ENCODE data around the gene CRNN.

Gene CRNN

GRCh38 chr1:152444045-152444444 lies 30.0 kb upstream of the CRNN start:
- Histone ChIP-seq H3K36me3 (ENCODE audit: insufficient read depth, low read length) (no peaks in the 10 kb centered on the region), H3K4me3 (ENCODE audit: low read length) (no peak overlapping the region), H3K27me3 (ENCODE audit: insufficient read depth, low read length) (no peaks in the 10 kb centered on the region), H3K4me1 (ENCODE audit: insufficient read depth, low read length) (no peaks in the 10 kb centered on the region), H2AFZ (ENCODE audit: low read depth, low read length) (no peak overlapping the region), H3K9me3 (ENCODE audit: low read length) (no peaks in the 10 kb centered on the region)

DNA sequence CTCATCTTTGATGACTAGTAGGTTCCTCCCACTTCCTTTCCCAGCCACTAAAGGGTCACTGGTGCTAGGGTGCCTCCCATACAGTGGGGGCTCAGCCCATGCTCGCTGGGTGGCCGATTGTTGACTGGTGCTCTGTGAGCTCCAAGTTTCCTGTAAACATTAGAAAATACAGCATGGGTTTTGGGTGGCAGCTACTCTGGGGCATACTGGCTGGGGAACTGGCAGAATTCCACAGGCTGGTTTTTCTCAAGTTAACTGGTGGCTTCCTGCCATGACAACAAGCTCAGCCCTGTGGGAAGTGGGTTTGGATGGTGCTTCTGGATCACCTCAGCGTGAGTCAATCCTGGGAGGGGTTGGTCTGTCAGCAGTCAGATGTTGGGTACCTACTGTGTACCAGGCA lies 28.7 kb upstream of the CRNN start:
- no peaks in the 10 kb centered on the region for H3K36me3 ChIP-seq (ENCODE audit: insufficient read depth, low read length)
- H3K9me3 ChIP-seq (ENCODE audit: low read length), result no peaks in the 10 kb centered on the region
- H3K4me1 ChIP-seq (ENCODE audit: insufficient read depth, low read length), result no peaks in the 10 kb centered on the region
- H3K4me3 ChIP-seq (ENCODE audit: low read length), result no peak overlapping the region
- no peaks in the 10 kb centered on the region for H3K27me3 ChIP-seq (ENCODE audit: insufficient read depth, low read length)
- H2AFZ ChIP-seq (ENCODE audit: low read depth, low read length), result no peak overlapping the region

GRCh38 chr1:152442301-152442700 lies 28.2 kb upstream of the CRNN start:
- H2AFZ ChIP-seq (ENCODE audit: low read depth, low read length), result no peak overlapping the region
- no peaks in the 10 kb centered on the region for H3K9me3 ChIP-seq (ENCODE audit: low read length)
- no peaks in the 10 kb centered on the region for H3K4me1 ChIP-seq (ENCODE audit: insufficient read depth, low read length)
- H3K27me3 ChIP-seq (ENCODE audit: insufficient read depth, low read length), result no peaks in the 10 kb centered on the region
- no peak overlapping the region for H3K4me3 ChIP-seq (ENCODE audit: low read length)
- no peaks in the 10 kb centered on the region for H3K36me3 ChIP-seq (ENCODE audit: insufficient read depth, low read length)

- H2AFZ ChIP-seq (ENCODE audit: low read depth, low read length), result no peak overlapping the region
- H3K9me3 ChIP-seq (ENCODE audit: low read length), result no peaks in the 10 kb centered on the region
- no peaks in the 10 kb centered on the region for H3K27me3 ChIP-seq (ENCODE audit: insufficient read depth, low read length)
- no peak overlapping the region for H3K4me3 ChIP-seq (ENCODE audit: low read length)
- no peaks in the 10 kb centered on the region for H3K36me3 ChIP-seq (ENCODE audit: insufficient read depth, low read length)
- H3K4me1 ChIP-seq (ENCODE audit: insufficient read depth, low read length), result no peaks in the 10 kb centered on the region
These were observed 27.7 kb upstream of the CRNN start for GRCh38 chr1:152441756-152442155.

DNA sequence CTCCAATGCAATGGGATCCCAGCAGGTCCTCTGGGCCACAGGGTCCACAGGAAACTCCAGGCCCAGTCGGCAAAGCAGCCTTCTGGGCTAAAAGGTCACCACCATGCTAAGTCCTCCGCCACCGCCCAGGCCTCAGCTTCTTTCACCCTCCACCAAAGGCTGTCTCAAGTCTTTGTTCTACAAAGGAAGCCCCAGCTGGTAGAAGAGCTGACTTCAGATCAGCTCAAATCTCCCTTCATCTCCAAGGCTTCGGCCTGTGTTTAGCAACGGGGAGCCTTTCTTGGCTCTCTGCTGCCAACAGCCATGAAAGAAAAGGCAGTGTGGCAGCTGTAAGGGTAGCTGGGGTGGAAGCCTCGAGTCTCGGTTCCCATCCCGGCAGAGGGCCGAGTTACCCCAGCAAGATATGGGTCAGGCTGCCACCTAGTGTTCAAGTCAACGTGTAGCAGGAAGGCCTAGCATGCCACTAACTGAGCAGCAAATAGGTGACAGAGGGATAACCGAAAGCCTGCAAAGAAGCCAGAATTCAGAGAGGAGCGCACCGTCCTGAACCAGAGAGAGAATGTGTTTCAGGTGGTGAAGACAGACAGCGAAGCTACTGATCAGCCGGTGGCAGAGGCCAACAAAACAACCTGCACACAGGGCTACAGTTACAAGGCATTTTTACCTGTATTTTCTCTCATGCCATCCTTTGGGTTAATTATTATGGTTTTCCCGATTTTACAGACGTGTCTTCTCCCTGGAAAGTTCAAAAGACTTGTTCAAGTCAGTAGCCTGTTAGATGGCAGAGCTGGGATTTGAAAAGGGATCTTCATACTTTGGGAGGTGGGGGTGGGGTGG lies 26.8 kb upstream of the CRNN start:
- no peaks in the 10 kb centered on the region for H3K9me3 ChIP-seq (ENCODE audit: low read length)
- no peaks in the 10 kb centered on the region for H3K27me3 ChIP-seq (ENCODE audit: insufficient read depth, low read length)
- no peak overlapping the region for H3K4me3 ChIP-seq (ENCODE audit: low read length)
- no peaks in the 10 kb centered on the region for H3K4me1 ChIP-seq (ENCODE audit: insufficient read depth, low read length)
- no peak overlapping the region for H2AFZ ChIP-seq (ENCODE audit: low read depth, low read length)
- no peaks in the 10 kb centered on the region for H3K36me3 ChIP-seq (ENCODE audit: insufficient read depth, low read length)

GRCh38 chr1:152436593-152437496 lies 22.8 kb upstream of the CRNN start:
- H3K9me3 ChIP-seq (ENCODE audit: low read length), result no peaks in the 10 kb centered on the region
- no peak overlapping the region for H3K4me3 ChIP-seq (ENCODE audit: low read length)
- no peak overlapping the region for H2AFZ ChIP-seq (ENCODE audit: low read depth, low read length)
- no peaks in the 10 kb centered on the region for H3K36me3 ChIP-seq (ENCODE audit: insufficient read depth, low read length)
- H3K27me3 ChIP-seq (ENCODE audit: insufficient read depth, low read length), result no peaks in the 10 kb centered on the region
- no peaks in the 10 kb centered on the region for H3K4me1 ChIP-seq (ENCODE audit: insufficient read depth, low read length)

GRCh38 chr1:152427458-152427857 lies 13.4 kb upstream of the CRNN start:
- Histone ChIP-seq H3K4me1 (ENCODE audit: insufficient read depth, low read length) (no peaks in the 10 kb centered on the region), H2AFZ (ENCODE audit: low read depth, low read length) (no peak overlapping the region), H3K9me3 (ENCODE audit: low read length) (no peaks in the 10 kb centered on the region), H3K36me3 (ENCODE audit: insufficient read depth, low read length) (no peaks in the 10 kb centered on the region), H3K27me3 (ENCODE audit: insufficient read depth, low read length) (no peaks in the 10 kb centered on the region), H3K4me3 (ENCODE audit: low read length) (no peak overlapping the region)

GRCh38 chr1:152426731-152427130 lies 12.7 kb upstream of the CRNN start:
- Histone ChIP-seq H3K4me1 (ENCODE audit: insufficient read depth, low read length) (no peaks in the 10 kb centered on the region), H3K36me3 (ENCODE audit: insufficient read depth, low read length) (no peaks in the 10 kb centered on the region), H2AFZ (ENCODE audit: low read depth, low read length) (no peak overlapping the region), H3K27me3 (ENCODE audit: insufficient read depth, low read length) (no peaks in the 10 kb centered on the region), H3K4me3 (ENCODE audit: low read length) (no peak overlapping the region), H3K9me3 (ENCODE audit: low read length) (no peaks in the 10 kb centered on the region)

DNA sequence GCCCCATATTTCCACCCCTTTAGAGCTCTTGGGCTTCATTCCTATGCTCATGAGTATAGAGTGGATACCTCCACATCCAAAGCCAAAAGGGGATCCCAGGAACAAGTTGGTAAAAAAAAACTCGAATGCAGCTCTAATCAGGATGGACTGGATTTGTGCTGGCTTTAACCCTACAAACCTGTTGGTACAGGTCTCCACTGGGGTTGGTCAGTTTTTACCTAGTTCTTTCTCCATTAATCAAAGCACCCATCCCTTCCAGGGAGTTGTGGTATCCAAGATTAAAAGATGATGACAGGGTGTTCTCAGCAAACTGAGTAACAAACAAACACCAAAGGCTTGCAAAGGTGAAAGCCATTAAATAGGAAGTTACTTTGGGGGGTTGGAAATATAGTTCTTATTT lies 5.9 kb upstream of the CRNN start:
- Histone ChIP-seq H3K4me1 (ENCODE audit: insufficient read depth, low read length) (no peaks in the 10 kb centered on the region), H3K27me3 (ENCODE audit: insufficient read depth, low read length) (no peaks in the 10 kb centered on the region), H3K36me3 (ENCODE audit: insufficient read depth, low read length) (no peaks in the 10 kb centered on the region), H2AFZ (ENCODE audit: low read depth, low read length) (no peak overlapping the region), H3K4me3 (ENCODE audit: low read length) (no peak overlapping the region), H3K9me3 (ENCODE audit: low read length) (no peaks in the 10 kb centered on the region)

DNA sequence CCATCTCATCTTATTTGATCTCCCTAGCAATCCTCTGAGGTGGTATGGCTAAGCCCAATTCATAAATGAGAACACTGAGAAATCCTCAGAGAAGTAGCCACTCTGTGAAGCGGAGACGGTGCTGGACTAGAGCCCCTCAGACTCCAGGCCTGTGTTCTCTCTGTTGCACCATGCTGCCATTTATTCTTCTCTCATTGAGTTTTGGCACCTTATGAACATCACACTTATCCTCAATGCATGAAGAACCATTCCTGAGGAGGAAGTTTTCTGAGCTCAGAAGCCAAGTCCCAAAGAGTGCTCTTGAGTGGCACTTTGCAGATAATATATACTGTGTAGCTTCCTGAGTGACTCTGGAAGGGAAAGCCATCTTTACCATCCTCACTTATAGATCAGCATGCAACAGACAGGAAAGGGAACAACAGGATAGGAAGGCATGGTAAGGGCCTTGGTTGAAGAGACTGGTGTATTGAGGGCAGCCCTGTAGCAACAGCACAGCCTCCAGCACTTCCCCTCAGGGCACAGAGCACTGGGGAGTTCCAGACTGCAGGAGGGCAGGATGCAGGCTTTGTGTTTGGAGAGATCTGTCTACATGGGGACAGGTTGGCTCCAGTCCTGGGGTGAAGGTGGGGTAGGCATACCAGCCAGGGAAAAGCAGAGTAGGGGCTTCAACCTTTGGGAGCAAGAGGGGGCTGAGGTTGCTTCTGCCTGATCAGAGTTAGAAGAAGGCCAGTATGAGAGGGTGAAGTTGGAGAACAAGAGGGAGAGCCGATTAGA lies 1.6 kb upstream of the CRNN start:
- no peaks in the 10 kb centered on the region for H3K9me3 ChIP-seq (ENCODE audit: low read length)
- H3K4me1 ChIP-seq (ENCODE audit: insufficient read depth, low read length), result no peaks in the 10 kb centered on the region
- no peaks in the 10 kb centered on the region for H3K27me3 ChIP-seq (ENCODE audit: insufficient read depth, low read length)
- no peak overlapping the region for H2AFZ ChIP-seq (ENCODE audit: low read depth, low read length)
- H3K4me3 ChIP-seq (ENCODE audit: low read length), result no peak overlapping the region
- no peaks in the 10 kb centered on the region for H3K36me3 ChIP-seq (ENCODE audit: insufficient read depth, low read length)

- Histone ChIP-seq H3K4me1 (ENCODE audit: insufficient read depth, low read length) (no peaks in the 10 kb centered on the region), H3K4me3 (ENCODE audit: low read length) (no peak overlapping the region), H3K36me3 (ENCODE audit: insufficient read depth, low read length) (no peaks in the 10 kb centered on the region), H2AFZ (ENCODE audit: low read depth, low read length) (no peak overlapping the region), H3K27me3 (ENCODE audit: insufficient read depth, low read length) (no peaks in the 10 kb centered on the region), H3K9me3 (ENCODE audit: low read length) (no peaks in the 10 kb centered on the region)
These were observed 1.3 kb downstream of the CRNN start for GRCh38 chr1:152412756-152413155.

GRCh38 chr1:152411134-152411533 lies 2.9 kb downstream of the CRNN start:
- Histone ChIP-seq H3K4me1 (ENCODE audit: insufficient read depth, low read length) (no peaks in the 10 kb centered on the region), H3K9me3 (ENCODE audit: low read length) (no peaks in the 10 kb centered on the region), H3K27me3 (ENCODE audit: insufficient read depth, low read length) (no peaks in the 10 kb centered on the region), H3K36me3 (ENCODE audit: insufficient read depth, low read length) (no peaks in the 10 kb centered on the region), H3K4me3 (ENCODE audit: low read length) (no peak overlapping the region), H2AFZ (ENCODE audit: low read depth, low read length) (no peak overlapping the region)

GRCh38 chr1:152410599-152410998 lies 3.5 kb downstream of the CRNN start:
- Histone ChIP-seq H2AFZ (ENCODE audit: low read depth, low read length) (no peak overlapping the region), H3K4me1 (ENCODE audit: insufficient read depth, low read length) (no peaks in the 10 kb centered on the region), H3K36me3 (ENCODE audit: insufficient read depth, low read length) (no peaks in the 10 kb centered on the region), H3K27me3 (ENCODE audit: insufficient read depth, low read length) (no peaks in the 10 kb centered on the region), H3K4me3 (ENCODE audit: low read length) (no peak overlapping the region), H3K9me3 (ENCODE audit: low read length) (no peaks in the 10 kb centered on the region)

Measured in neuron (in vitro differentiated cells).